Gastrocnemius medialis (tissue), 4 donors: ENCODE results near the gene DCLRE1C.

ENCODE experiments used
- POLR2A ChIP-seq, 2 donors: fragments of 450-650 bp; IDR thresholded peaks; one replicate each; pipeline ENCODE4 v1.6.1; 2017; ENCODE audit warnings: antibody characterized with exemption in 2 of 2, mild to moderate bottlenecking in 2 of 2, moderate library complexity in 2 of 2
- TF ChIP-seq, protein P1 (sequence below), 5 experiments: fragments of 450-650 bp in 3 of 5; fragments of 200-600 bp in 2 of 5; sonication (generic) in 2 of 5; IDR thresholded peaks in 4 of 5; conservative IDR thresholded peaks in 1 of 5; 1 replicate in 4 of 5; 2 replicates in 1 of 5; pipeline ENCODE4 v1.5.1; 2016 to 2019; ENCODE audit warnings: antibody characterized with exemption in 5 of 5, mild to moderate bottlenecking in 3 of 5, moderate library complexity in 3 of 5

DNA sequence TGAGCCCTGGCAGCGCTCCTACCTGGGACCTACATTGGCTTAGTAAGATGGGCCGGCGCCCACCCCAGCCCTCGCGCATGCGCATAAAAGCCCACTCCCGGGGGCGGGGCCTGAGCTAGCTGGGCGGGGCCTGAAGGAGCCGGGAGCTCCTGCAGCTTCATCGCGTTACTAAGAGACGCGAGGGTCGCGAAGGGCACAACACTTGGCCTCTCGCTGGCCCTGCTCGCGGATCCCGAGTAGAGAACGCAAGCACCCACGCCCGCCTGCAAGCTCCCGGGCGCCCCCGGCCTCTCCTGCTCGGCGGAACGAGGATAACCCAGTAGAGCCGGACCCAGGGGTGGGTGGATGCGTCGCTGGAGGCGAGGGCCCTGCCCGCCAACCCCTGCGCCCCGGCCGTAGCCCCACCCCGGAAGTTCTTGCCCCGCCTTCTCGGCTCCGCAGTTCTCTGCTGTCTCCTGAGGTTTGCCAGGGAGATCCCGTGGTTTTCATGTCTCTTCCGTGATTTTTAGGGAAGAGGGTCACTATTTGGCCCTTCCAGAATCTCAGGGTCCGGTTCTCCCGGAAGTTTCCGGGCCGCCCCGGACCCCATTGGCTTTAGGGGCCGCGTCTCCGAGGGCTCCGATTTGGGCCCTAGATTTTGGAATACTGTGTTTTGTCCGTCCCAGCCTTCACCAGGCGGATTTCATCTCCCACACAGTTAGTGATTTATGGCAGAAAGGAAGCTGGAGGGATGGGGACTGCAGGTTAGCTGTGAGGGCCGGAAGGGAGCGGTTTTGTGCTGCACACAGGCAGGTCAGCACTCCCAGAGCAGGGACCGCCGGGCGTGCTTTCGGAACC lies 5.5 kb upstream of the DCLRE1C start, which contains the start of gene MEIG1:
- TF ChIP-seq, protein P1, sequence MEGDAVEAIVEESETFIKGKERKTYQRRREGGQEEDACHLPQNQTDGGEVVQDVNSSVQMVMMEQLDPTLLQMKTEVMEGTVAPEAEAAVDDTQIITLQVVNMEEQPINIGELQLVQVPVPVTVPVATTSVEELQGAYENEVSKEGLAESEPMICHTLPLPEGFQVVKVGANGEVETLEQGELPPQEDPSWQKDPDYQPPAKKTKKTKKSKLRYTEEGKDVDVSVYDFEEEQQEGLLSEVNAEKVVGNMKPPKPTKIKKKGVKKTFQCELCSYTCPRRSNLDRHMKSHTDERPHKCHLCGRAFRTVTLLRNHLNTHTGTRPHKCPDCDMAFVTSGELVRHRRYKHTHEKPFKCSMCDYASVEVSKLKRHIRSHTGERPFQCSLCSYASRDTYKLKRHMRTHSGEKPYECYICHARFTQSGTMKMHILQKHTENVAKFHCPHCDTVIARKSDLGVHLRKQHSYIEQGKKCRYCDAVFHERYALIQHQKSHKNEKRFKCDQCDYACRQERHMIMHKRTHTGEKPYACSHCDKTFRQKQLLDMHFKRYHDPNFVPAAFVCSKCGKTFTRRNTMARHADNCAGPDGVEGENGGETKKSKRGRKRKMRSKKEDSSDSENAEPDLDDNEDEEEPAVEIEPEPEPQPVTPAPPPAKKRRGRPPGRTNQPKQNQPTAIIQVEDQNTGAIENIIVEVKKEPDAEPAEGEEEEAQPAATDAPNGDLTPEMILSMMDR (IDR thresholded peaks at IDR 0.05 in 4 of 5, conservative IDR thresholded peaks at IDR 0.05 in 1 of 5): no peak
- TF ChIP-seq POLR2A (IDR thresholded peaks at IDR 0.05): peak; percentile 42 to 52
